K562 (cell line): Measurements from ENCODE around the gene ACBD3. TPM values are rescaled to one million over a fixed set of nuclear protein-coding genes. Genes with fewer than 3 reads are reported as not detected.

Experiments used
- ATAC-seq: fragments of 200-7000 bp; cut with Tn5 transposase; 3 replicates; pipeline ENCODE4 v1.9.1; 2020; ENCODE audit warnings: moderate library complexity
- BruUV-seq: library from RNA; stranded (reverse); fragments of 400-500 nt; replicated peaks from 2 replicates; lab custom pipeline; 2021; lab: Mats Ljungman, UMichigan
- CTCF ChIA-PET: fragments of 300-600 bp; formaldehyde crosslinking; extraction: SDS; loops from one replicate; lab custom pipeline; 2021; ENCODE audit warnings: low intra/inter-chr PET ratio; lab: Yijun Ruan, JAX
- POLR2A ChIA-PET: fragments of 300-600, 350-650 bp; sonication (Branson Sonifier 250); formaldehyde crosslinking; extraction: SDS; loops from one replicate; lab custom pipeline; 2021; ENCODE audit warnings: antibody characterized with exemption, inconsistent platforms; lab: Yijun Ruan, JAX
- DNase-seq, 4 experiments: peaks; one replicate each; pipeline versions ENCODE4 v3.0.0 to v3.0.0-alpha.2; 2011 to 2018; ENCODE audit warnings: low spot score in 3 of 4, mixed read lengths in 3 of 4; ENCODE audit errors: extremely low read depth in 1 of 4
- FAIRE-seq: peaks from 2 replicates; lab custom pipeline; 2011; peaks lifted over from hg19 to GRCh38; lab: Jason Lieb, UNC
- H2AFZ ChIP-seq: 2 replicates; pipeline ENCODE4 v1.6.0; 2011; ENCODE audit warnings: low read depth, low read length, control low read depth, inconsistent platforms
- H3K27ac ChIP-seq: fragments of 200-600 bp; 3 replicates; pipeline ENCODE4 v1.8.0; 2011; ENCODE audit warnings: low read depth, mild to moderate bottlenecking, control low read depth, inconsistent platforms, low read length, moderate library complexity, mixed read lengths; ENCODE audit errors: extremely low read depth
- H3K27me3 ChIP-seq, 2 experiments: fragments of 300-600 bp in 1 of 2; 2 replicates in 1 of 2; 3 replicates in 1 of 2; pipeline versions ENCODE4 v1.6.0 to v1.8.0; 2011; ENCODE audit warnings: inconsistent platforms in 2 of 2, low read length in 2 of 2, mild to moderate bottlenecking in 1 of 2, mixed read lengths in 1 of 2, moderate library complexity in 1 of 2; ENCODE audit not compliant: control insufficient read depth in 2 of 2, insufficient read depth in 2 of 2
- H3K36me3 ChIP-seq: fragments of 300-600 bp; 3 replicates; pipeline ENCODE4 v1.8.0; 2011; ENCODE audit warnings: mild to moderate bottlenecking, low read length, inconsistent platforms; ENCODE audit not compliant: control insufficient read depth, insufficient read depth
- H3K4me1 ChIP-seq, 2 experiments: fragments of 200-600 bp in 1 of 2; replicated peaks in 1 of 2; 2 replicates in 1 of 2; 3 replicates in 1 of 2; pipeline versions ENCODE4 v1.5.1 to v1.8.0; 2011; ENCODE audit warnings: inconsistent platforms in 2 of 2, low read length in 2 of 2, mild to moderate bottlenecking in 1 of 2, mixed read lengths in 1 of 2, moderate library complexity in 1 of 2; ENCODE audit not compliant: control insufficient read depth in 2 of 2, insufficient read depth in 2 of 2
- H3K4me2 ChIP-seq: 2 replicates; pipeline ENCODE4 v1.6.1; 2011; ENCODE audit warnings: low read length, control low read depth, inconsistent platforms, mixed read lengths; ENCODE audit not compliant: insufficient read depth
- H3K4me3 ChIP-seq: fragments of 200-600 bp; sonication (generic), shearing (Covaris generic); 2 replicates; pipeline ENCODE4 v1.5.1; 2016; ENCODE audit warnings: control low read depth, inconsistent platforms
- H3K79me2 ChIP-seq: fragments of 200-600 bp; 3 replicates; pipeline ENCODE4 v1.8.0; 2011; ENCODE audit warnings: low read length, inconsistent platforms; ENCODE audit not compliant: control insufficient read depth, insufficient read depth
- H3K9ac ChIP-seq, 2 experiments: 2 replicates each; pipeline versions ENCODE4 v1.6.0 to v1.6.1; 2011; ENCODE audit warnings: low read depth in 2 of 2, low read length in 2 of 2, control low read depth in 1 of 2, inconsistent platforms in 1 of 2, mild to moderate bottlenecking in 1 of 2, mixed read lengths in 1 of 2; ENCODE audit not compliant: insufficient read depth in 1 of 2
- H3K9me1 ChIP-seq: one replicate; pipeline ENCODE4 v1.6.0; 2011; ENCODE audit warnings: inconsistent platforms, mild to moderate bottlenecking, low read length, moderate library complexity; ENCODE audit not compliant: control insufficient read depth, insufficient read depth
- H3K9me3 ChIP-seq: replicated peaks from 2 replicates; pipeline ENCODE4 v1.5.1; 2011; ENCODE audit warnings: low read depth, low read length, inconsistent platforms; ENCODE audit not compliant: control insufficient read depth, insufficient read depth
- H4K20me1 ChIP-seq: replicated peaks from 2 replicates; pipeline ENCODE4 v1.6.1; 2011; ENCODE audit warnings: low read length, inconsistent platforms, mixed read lengths; ENCODE audit not compliant: control insufficient read depth, insufficient read depth
- DEAF1 ChIP-seq: fragments of 450-650 bp; formaldehyde crosslinking; IDR thresholded peaks from 2 replicates; pipeline ENCODE4 v1.4.0; 2020; ENCODE audit warnings: mild to moderate bottlenecking, moderate library complexity
- FOXA1 ChIP-seq: fragments of 450-650 bp; IDR thresholded peaks from 2 replicates; pipeline ENCODE4 v1.6.1; 2016; ENCODE audit warnings: mild to moderate bottlenecking, borderline replicate concordance
- KAT7 ChIP-seq: sonication (generic); formaldehyde crosslinking; IDR thresholded peaks from 2 replicates; pipeline ENCODE4 v1.8.0; 2022; ENCODE audit warnings: missing genetic modification reagents, mild to moderate bottlenecking, borderline replicate concordance
- MTF1 ChIP-seq: fragments of 250-450 bp; sonication (Bioruptor Pico); IDR thresholded peaks from 2 replicates; pipeline ENCODE4 v1.9.0; 2021; ENCODE audit warnings: moderate library complexity, mild to moderate bottlenecking, inconsistent platforms, borderline replicate concordance
- PRMT5 ChIP-seq: sonication (generic); formaldehyde crosslinking; IDR thresholded peaks from 2 replicates; pipeline ENCODE4 v1.5.0; 2020; ENCODE audit warnings: missing genetic modification reagents
- RNF219 ChIP-seq: fragments of 250-450 bp; sonication (Bioruptor Pico); IDR thresholded peaks from 2 replicates; pipeline ENCODE4 v1.5.0; 2022; ENCODE audit warnings: mild to moderate bottlenecking
- SRF ChIP-seq, 2 experiments: fragments of 250-450, 450-650 bp in 1 of 2; sonication (Bioruptor Pico) in 1 of 2; sonication (generic) in 1 of 2; formaldehyde crosslinking; IDR thresholded peaks; 2 replicates each; pipeline versions ENCODE4 v1.5.0 to v1.5.1; 2020 to 2022; ENCODE audit warnings: mild to moderate bottlenecking in 1 of 2, missing genetic modification reagents in 1 of 2
- TEAD4 ChIP-seq, 2 experiments: sonication (generic) in 1 of 2; formaldehyde crosslinking in 1 of 2; IDR thresholded peaks; 2 replicates each; pipeline versions ENCODE4 v1.6.1 to v1.8.0; 2012 to 2022; ENCODE audit warnings: borderline replicate concordance in 1 of 2, inconsistent platforms in 1 of 2, low read length in 1 of 2, mild to moderate bottlenecking in 1 of 2, missing genetic modification reagents in 1 of 2
- THRAP3 ChIP-seq: fragments of 450-650 bp; IDR thresholded peaks from 2 replicates; pipeline ENCODE4 v1.6.1; 2016; ENCODE audit warnings: mild to moderate bottlenecking, inconsistent platforms, borderline replicate concordance
- ZBTB17 ChIP-seq: fragments of 450-650 bp; formaldehyde crosslinking; IDR thresholded peaks from 2 replicates; pipeline ENCODE4 v1.4.0; 2020; ENCODE audit warnings: mild to moderate bottlenecking
- ZNF174 ChIP-seq: fragments of 250-450 bp; sonication (Bioruptor Pico); IDR thresholded peaks from 2 replicates; pipeline ENCODE4 v1.4.0; 2020; ENCODE audit warnings: mild to moderate bottlenecking
- ZNF263 ChIP-seq: sonication (generic); formaldehyde crosslinking; IDR thresholded peaks from 2 replicates; pipeline ENCODE4 v1.8.0; 2022; ENCODE audit warnings: mild to moderate bottlenecking, missing genetic modification reagents, borderline replicate concordance
- ZNF395 ChIP-seq: fragments of 200-800 bp; sonication (Bioruptor generic); IDR thresholded peaks from 2 replicates; pipeline ENCODE4 v1.6.1; 2017; ENCODE audit warnings: missing genetic modification characterization, missing compliant biosample characterization
- ZNF445 ChIP-seq: fragments of 250-450 bp; sonication (Bioruptor Pico); IDR thresholded peaks from 2 replicates; pipeline ENCODE4 v1.4.0; 2020; ENCODE audit warnings: low read depth, mild to moderate bottlenecking, moderate library complexity
- WGBS: fragments of 100-300 bp; shearing (Covaris generic); methylation state at CpG from one replicate; pipeline ENCODE4 v1.1.6; 2016; ENCODE audit warnings: low coverage, mixed read lengths; ENCODE audit not compliant: insufficient coverage; ENCODE audit errors: missing lambda C conversion rate; 5-methylcytosine and 5-hydroxymethylcytosine counted together
- in situ Hi-C: fragments of 300-500 bp; cut with MboI; formaldehyde crosslinking; loops from 4 replicates; pipeline ENCODE4 v1.15.0; 2018; ENCODE audit warnings: inconsistent platforms, mixed read lengths
- intact Hi-C: fragments of 100-400 bp; cut with micrococcal nuclease; formaldehyde crosslinking; loops from 2 replicates; pipeline ENCODE4 v1.14.2; 2022
- polyA plus RNA-seq, 8 experiments: library from polyadenylated mRNA; depleted of rRNA in 4 of 8; stranded (reverse) in 5 of 8; unstranded in 3 of 8; fragments of >200 nt; fragmentation: Nextera tagmentation in 2 of 8; fragmentation: Illumina TruSeq in 1 of 8; extraction: Ambion mirVana in 2 of 8; extraction: Trizol in 1 of 8; gene quantifications; 2 replicates each; pipeline versions ENCODE4 v1.2.1 to v1.2.3, GENCODE V29; 2011 to 2014; ENCODE audit warnings: inconsistent platforms in 1 of 8, missing spikeins in 1 of 8
- total RNA-seq, 7 experiments: library from RNA; depleted of rRNA in 6 of 7; stranded (reverse); fragments of >200 nt in 6 of 7; fragmentation: Illumina TruSeq in 2 of 7; extraction: Trizol in 2 of 7; gene quantifications; 2 replicates each; pipeline versions ENCODE4 v1.2.1 to v1.2.3, GENCODE V29; 2011 to 2021; ENCODE audit warnings: low replicate concordance in 1 of 7

The ACBD3 gene
- total and polyA plus RNA-seq, 9 of the 15 experiments (the other 6 are each of a cell fraction or from before 2014, with no cell fraction given), result 11.1 to 36.7 (median 26.9) TPM

- ChIA-PET POLR2A (interaction anchor here (0.6 to 2.2 kb wide), 12 partner anchors 9 to 1255 kb away, joined by 3 to 11 read pairs (median 4); partner anchors contain the start of gene LIN9), CTCF (no interaction called here)
- H3K4me3 ChIP-seq, result peak overlapping the region; percentile 97
- peaks cover 32% of the 10 kb centered on the region; the same call in 2 of the 3 replicates for H3K36me3 ChIP-seq
- 4% methylated on average over 14 of the region's 14 CpGs for WGBS
- peak overlapping the region; percentile 88 for H3K27ac ChIP-seq
- peak overlapping the region; percentile 93 to 96; a peak in 3 of 4 replicates for H3K9ac ChIP-seq
- H3K4me2 ChIP-seq, result peak overlapping the region; percentile 88
- H3K27me3 ChIP-seq, result no peaks in the 10 kb centered on the region
- in situ Hi-C loops, result no loop called here
- intact Hi-C loops, result no loop called here
- no peaks in the 10 kb centered on the region for H3K9me3 ChIP-seq
- FAIRE-seq (peak; percentile 40), DNase-seq (no peak), ATAC-seq (no peak)
- BruUV-seq, result TSS peak; percentile 57
- no peak overlapping the region for H2AFZ ChIP-seq
- peaks cover 22% of the 10 kb centered on the region for H4K20me1 ChIP-seq
- peaks cover 63% of the 10 kb centered on the region for H3K79me2 ChIP-seq
- no peaks in the 10 kb centered on the region for H3K9me1 ChIP-seq
- H3K4me1 ChIP-seq, result peaks cover 12 to 19% of the 10 kb centered on the region in 2 experiments
- TF ChIP-seq THRAP3, result 0 out of 2 replicates have a peak, but pooled peaks have one; percentile 17
- TF ChIP-seq FOXA1, result no peak
- TF ChIP-seq SRF (CRISPR knock-in tag; IDR thresholded peaks at IDR 0.05), result no peak
- TF ChIP-seq KAT7 (CRISPR knock-in tag), result 0 out of 2 replicates have a peak, but pooled peaks have one; percentile 66
- TF ChIP-seq RNF219 (CRISPR knock-in tag), result no peak
- TF ChIP-seq ZBTB17 (CRISPR knock-in tag), result no peak
- no peak for TF ChIP-seq ZNF445
- TF ChIP-seq ZNF174 (CRISPR knock-in tag), result no peak
- TF ChIP-seq TEAD4 (IDR thresholded peaks at IDR 0.05; ENCODE audit: low read length), result peak; percentile 25; the same call in 1 of the 2 replicates
- TF ChIP-seq TEAD4 (CRISPR knock-in tag; IDR thresholded peaks at IDR 0.05; ENCODE audit: borderline replicate concordance), result no peak
- TF ChIP-seq ZNF263, result no peak
- TF ChIP-seq ZNF395 (CRISPR knock-in tag), result no peak
- no peak for TF ChIP-seq PRMT5
- no peak for TF ChIP-seq DEAF1 (CRISPR knock-in tag)
- no peak for TF ChIP-seq MTF1 (CRISPR knock-in tag)
Observed at GRCh38 chr1:226185141-226186036, 1.2 kb downstream of the ACBD3 start.
